ENCODE results near the gene CUBN. TPM values are rescaled to one million over a fixed set of nuclear protein-coding genes. Genes with fewer than 3 reads are reported as not detected.

CUBN gene
- total RNA-seq, 1 donor from 2014 or later: 0.89 TPM

DNA sequence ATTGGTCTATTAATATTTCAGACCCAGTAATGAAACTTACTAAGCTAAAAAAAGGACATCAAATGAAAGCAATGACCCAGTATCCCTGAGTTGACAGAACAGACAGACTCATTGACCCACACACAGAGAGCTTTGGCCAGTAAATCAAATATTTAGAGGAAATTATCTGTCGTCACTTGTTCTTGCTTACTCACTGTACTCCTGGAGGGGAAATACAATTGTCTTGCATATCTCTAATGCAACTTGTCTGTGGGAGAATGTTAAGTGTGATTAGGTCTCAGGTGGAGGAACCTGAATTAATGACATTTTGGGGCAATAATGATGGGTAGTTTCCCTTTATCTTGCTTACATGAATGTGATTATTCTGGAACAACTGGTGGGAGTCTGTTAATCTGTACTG, 80.4 kb downstream of the CUBN start:
- intact Hi-C loops (cut with micrococcal nuclease): no loop called here

DNA sequence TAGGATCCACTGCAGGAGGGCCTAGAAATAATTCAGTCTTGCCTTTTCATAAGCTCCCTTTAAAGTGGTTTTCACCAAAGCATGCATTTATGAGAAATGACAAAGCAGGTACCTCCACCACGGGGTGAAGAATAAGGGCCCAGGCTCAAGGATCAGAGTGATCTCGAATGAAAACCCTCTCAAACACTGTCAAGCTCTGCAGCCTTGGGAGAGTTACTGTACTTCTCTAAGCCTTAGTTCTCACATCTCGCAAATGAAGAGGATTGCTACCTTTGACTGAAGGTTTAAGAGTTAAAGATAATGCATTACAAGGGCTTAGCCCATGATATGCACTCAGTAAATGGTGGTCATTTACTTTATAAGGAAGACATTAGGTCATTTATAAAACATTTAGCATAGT, 81.7 kb downstream of the CUBN start:
- intact Hi-C loops (cut with micrococcal nuclease): no loop called here

DNA sequence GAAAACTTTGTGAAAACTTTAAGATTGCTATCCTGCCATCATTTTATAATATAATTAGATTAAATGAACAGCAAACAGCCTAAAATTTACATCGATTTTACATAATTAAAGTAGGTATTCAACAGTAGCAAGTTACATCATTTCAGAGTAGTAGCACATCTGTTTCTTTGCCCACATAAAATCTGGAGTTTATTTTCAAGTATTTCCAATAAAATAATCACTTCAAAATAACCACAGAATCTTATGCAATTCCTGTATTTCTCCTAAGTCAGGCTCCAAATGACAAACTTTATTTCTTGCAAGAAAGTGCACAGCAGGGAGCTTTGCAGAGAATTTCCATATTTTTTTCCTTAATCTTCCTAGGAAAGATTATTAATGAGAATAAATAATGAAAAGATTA, 82.6 kb downstream of the CUBN start:
- intact Hi-C loops (cut with micrococcal nuclease): no loop called here

DNA sequence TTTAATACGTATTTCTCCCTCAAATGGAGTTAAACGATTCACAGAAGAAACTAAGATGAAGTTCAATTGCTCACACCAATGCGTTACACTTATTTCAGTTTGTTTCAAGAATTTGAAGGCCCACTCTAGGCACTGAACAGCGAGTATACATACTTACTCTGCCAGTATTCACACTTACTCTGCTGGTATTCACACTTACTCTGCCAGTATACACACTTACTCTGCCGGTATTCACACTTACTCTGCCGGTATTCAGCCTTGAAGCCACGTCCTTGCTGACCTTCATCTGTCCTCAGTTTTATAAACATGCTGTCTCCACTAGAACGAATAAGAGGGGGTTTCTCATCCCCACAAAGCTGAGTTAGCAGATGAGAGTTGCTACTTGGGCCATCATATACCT, 86.0 kb downstream of the CUBN start:
- intact Hi-C loops (cut with micrococcal nuclease): no loop called here

DNA sequence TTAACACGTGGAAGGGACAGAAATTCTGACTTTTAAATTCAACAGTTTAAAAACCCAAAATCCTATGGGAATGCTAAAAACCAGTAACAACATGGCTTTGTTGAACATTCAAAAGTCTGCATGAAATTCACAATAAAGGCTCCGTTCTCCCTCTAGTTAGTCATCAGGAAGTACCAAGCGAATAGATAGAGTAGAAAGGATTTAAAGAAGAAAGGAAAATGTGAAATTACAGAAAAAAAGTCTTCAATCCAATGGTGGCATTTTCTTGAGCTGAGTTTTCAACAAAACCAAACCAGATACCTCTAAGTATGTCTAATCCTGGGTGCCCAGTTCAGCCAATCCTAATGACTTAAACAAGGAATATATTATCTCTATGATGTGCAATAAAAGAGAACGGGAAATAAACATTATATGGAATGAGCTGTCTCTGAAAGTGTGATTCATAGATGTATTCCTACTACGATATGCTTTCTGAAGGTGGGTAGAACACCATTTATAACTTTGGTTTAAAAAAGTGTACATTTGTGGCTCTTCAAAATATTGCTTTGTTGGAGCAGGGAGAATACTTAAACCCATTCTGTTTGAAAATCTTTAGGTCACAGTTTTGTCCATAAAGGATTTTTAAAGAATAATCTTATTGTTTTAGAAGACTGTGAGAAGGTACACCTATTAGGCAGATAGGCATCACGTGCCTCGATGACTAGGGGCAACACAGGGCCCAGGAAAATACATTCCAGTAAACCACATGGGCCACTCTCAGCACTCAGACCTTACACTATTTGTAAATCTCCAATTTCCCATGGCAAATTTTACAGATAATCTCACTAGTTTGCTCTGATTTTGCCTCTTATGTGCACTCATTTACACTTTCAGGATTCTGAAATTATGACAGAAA, 87.7 kb downstream of the CUBN start:
- intact Hi-C loops (cut with micrococcal nuclease): no loop called here

DNA sequence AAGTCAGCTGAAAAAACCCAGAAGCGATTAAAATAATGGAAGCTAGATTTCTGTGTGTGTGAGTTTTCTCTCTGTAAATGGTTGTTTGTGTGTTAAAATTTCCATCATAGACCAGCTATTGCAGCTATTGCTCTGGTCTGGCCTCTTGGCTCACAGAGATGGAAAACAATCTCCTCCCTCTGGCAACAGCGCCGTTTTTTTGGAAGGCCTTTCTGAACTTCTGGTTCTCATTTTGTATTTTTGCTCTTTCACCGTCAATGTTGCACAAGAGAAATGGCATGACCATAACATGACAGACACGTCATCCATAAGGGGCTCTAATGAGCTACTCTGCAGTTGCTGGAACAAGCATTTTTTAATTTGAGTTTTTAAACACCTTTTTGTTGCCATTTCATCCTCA, 91.0 kb downstream of the CUBN start:
- intact Hi-C loops (cut with micrococcal nuclease): no loop called here

DNA sequence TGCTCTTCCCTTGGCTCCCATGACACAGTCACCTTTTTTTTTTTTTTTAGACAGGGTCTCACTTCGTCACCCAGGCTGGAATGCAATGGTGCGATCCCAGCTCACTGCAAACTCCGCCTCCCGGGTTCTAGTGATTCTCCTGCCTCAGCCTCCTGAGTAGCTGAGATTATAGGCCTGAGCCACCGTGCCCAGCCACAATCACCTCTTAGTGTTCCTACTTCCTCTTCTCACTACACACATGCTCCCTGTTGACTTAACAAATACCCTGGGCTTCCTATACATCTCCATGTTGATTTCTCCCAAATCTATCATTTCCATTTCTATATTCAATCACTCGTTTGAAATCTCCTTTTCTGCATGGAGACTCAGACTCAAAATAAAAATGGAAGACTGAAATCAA, 91.7 kb downstream of the CUBN start:
- intact Hi-C loops (cut with micrococcal nuclease): no loop called here

DNA sequence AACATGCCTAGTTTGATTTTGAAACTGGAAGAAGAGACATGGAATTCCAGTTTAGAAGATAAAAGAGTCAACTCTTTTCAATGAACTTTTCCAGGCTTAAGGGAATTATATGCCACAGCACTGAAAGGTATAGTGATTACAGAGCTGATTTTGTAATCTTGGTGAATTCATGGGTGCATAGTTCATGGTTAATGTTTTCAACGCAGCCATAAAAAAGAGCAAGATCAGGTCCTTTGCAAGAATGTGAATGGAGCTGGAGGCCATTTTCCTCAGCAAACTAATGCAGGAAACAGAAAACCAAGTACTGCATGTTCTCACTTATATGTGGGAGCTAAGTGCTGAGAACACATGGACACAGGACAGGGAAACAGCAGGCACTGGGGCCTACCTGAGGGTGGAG, 94.2 kb downstream of the CUBN start:
- intact Hi-C loops (cut with micrococcal nuclease): no loop called here

DNA sequence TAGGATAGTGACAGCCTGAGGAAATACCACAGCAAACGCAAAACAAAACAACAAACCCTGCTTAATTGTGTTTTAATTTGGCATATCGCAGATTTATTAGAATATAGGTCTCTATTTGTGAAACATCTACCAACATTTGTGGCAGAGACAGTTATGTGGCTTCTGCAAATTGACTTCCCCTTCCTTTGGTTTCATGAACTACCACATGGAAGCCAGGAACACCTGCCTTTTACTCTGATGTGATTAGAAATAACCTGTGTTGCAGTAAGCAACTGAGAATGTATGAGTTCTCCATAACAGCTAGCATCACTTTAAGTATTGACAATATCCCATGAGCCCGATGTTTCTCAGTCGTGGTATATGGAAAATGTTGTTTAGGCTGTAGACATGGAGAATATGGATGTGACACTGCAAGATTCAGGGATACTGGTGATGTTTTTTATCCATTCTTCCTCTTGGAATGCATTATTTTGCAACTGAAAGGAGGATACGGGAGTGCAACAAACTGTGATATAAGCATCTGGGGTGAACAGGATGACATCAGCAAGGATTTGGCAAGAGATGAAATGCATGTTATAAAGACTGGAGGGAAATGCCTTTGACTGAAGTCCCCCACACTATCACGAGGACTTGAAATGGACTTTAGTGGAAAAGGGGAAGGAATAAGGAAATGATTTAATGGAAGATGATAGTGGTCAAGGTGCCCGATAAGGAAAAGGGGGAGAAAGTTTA, 95.9 kb downstream of the CUBN start:
- intact Hi-C loops (cut with micrococcal nuclease): no loop called here

DNA sequence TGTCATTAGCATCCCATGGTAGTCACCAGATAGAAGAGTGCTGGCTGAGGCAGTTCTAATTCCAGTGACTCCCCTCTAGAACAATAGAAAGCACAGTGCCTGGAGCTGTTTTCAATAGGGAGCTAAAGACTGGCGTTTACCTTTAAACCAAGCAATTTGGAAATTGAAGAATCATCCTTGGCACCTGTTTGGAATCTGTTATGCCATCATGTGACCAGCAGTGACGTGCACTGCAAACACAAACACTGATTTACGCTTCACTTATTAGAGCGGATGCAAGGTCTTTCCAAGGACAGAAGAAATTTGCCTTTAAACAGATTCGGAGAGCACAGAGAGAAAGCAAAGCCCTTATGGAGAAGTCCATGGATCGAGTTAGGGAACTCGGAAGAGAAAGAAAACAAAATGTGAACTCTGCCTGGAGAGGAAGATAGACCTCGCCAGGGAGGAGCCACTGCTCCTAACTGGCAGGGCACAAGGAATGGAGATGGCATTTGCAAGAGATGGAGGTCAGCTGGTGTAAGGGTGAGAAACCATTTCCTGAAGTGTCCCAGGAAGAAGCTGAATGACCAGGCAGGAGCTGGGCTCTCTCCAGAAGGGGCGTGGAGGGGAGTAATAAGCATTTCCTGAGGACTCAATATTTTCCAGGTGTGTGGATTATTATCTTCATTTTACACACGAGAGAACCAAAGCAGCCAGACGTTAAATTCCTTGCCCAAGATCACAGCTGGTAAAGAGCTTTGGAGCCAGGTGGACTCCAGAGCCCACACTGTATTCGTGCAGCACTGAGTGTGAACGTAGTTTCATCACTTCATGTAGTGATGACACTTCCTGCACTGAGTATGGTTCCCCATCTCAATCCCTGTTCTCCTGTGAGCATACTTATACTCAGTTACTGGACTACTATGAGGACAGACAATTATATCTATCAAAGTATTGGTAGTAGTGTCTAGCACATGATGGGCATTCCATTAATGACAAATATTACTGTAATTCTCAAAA, 97.7 kb downstream of the CUBN start:
- intact Hi-C loops (cut with micrococcal nuclease): no loop called here

DNA sequence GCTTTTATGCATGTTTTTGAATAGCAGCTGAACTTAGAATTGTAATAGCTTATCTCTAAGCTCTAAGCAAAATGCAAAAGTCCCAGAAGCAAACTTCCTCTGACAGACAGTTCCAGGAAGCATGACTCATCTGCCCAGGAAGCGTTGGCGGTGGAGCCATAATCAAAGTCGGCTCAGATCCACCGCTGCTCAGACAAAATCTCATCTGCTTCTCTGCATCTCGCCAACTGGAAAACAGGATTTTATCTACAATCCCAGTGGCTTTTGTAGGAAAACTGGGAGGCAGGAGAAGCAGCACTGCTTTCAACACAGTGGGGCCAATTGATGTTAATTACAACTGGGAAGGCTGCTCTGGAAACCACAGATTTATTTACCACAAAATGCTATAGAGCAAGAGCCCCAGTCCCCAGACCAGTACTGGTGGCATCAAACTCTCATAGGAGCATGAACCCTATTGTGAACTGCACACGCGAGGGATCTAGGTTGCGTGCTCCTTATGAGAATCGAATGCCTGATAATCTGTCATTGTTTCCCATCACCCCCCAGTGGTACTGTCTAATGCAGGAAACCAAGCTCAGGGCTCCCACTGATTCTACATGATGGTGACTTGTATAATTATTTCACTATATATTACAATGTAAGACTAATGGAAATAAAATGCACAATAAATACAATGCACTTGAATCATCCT, 99.9 kb downstream of the CUBN start:
- intact Hi-C loops (cut with micrococcal nuclease): loop anchor here (2.0 to 10.0 kb wide), 5 partner anchors 37 to 1625 kb away; partner anchors contain the start of genes ARL5B, MINDY3 and NSUN6

DNA sequence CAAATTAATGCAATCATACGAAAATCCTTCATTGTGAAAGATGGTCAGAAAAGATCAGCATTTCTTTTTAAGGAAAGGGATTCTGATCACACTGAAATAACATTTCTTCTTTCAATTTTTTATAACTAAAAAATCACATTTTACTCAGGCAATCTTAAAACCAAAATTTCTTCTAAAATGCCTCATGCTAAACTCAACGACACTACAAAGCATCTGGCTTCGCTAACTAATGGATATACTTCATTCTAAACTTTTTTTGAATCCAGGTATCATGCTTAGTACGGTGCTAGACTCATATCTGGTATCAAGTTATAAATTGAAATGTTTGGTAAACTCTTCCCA, 100.4 kb downstream of the CUBN start:
- intact Hi-C loops (cut with micrococcal nuclease): loop anchor here (2.0 to 10.0 kb wide), 5 partner anchors 38 to 1626 kb away; partner anchors contain the start of genes ARL5B, MINDY3 and NSUN6

DNA sequence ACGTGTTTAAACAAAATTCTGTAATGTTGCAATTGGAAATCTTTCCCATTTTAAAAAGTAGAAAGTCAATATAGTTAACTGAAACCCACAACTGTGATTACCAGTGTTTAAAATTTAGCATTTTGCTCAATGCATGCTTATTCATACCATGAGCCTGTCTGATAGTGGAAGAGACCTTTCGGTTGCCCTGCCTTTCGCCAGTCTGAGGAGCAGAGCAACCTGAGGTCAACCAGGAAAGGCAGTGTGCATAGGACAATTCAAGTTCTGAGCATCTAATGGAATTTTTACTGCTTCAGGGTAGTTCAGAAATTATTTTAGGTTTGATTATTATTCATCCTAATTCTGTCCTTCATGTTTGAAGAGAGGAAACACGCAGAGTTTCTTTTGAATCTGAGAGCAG, 100.8 kb downstream of the CUBN start:
- intact Hi-C loops (cut with micrococcal nuclease): loop anchor here (2.0 to 10.0 kb wide), 5 partner anchors 38 to 1626 kb away; partner anchors contain the start of genes ARL5B, MINDY3 and NSUN6

DNA sequence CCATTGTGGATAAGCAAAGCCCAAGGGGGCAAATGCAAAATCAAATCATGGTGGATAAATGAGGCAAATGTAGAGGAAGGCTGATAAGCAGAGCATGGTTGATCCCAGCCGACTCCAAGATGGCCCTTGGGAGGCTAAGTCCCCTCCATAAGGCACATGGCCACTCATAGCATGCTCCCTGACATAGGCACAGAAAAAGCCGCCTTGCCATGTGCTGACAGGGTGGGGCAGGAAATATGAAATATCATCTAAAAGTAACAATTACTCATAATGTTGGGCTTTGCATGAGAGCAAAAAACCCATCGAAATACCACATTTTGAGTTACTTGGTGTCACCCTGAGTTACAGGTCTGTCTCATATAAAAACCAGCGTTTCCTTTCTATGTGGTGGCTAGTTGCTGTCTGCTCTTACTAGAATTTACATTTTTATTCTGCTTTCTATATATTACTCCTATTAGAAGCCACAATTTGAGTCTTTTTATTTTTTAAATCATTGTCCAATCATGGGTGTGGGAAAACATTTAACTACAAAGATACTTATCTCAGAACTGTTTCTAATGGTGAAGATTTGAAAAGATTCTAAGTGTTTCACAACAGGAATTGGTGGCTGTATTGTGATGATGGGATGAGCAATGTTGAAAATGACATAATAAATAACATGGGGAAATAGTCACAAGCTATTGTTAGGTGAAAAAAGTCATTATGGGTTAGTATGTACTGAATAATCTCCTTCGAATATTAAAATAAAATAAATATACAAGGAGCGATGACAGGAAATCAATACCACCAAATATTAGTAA, 102.7 kb downstream of the CUBN start:
- intact Hi-C loops (cut with micrococcal nuclease): loop anchor here (1.0 to 10.0 kb wide), 5 partner anchors 125 to 1628 kb away; partner anchors contain the start of genes ARL5B, MINDY3 and NSUN6

DNA sequence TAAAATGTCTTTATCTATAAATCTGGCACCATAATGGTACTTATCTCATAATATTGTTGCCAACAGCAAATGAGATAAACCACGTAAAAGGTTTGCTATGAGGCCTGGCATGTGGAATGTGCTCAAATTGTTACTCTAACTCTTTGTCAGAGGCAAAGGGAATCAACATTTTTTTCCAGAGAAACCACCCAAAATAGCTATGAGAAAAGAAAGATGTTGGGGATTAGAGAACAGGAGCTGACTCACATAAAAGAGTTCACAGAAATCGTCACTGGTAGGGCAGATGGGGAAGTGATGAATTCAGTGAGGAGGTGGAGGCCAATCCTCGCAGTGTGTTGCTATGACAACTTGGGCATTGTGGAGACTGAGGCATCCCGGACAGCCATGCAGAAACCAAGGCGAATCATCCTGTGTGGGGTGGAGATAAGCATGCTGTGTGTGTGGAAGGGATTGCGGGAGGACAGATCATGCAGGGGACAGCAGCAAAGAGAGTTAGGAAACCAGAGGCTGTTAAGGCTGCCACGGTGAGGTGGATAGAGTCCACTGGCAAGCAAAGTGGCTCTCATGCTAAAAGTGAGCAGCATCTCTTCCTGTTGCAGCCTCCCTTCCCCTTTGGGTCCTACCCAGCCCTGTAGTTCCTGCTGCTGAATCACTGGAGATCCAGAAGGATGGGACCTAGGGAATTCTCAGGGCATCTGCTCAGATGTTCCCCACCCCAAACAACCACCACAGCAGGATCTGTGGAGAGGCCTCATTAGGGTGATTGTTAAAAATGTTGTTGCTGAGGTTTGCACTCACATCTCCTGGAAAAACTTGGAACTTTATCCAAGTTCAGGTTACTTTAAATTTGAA, 103.9 kb downstream of the CUBN start:
- intact Hi-C loops (cut with micrococcal nuclease): loop anchor here (1.0 to 10.0 kb wide), 5 partner anchors 123 to 1629 kb away; partner anchors contain the start of genes ARL5B, MINDY3 and NSUN6

DNA sequence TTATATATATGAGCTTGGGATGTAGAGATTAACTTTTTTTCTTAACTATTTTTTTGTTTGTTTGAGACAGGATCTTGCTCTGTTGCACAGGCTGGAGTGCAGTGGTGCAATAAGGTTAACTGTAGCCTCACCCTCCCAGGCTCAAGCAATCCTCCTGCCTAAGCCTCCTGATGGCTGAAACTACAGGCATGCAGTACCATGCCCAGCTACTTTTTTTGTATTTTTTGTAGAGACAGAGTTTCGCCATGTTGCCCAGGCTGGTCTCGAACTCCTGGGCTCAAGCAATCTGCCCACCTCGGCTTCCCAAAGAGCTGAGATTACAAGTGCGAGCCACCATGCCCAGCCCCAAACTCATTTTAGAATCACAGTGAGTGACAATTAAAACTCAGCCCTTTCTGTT, 105.2 kb downstream of the CUBN start:
- intact Hi-C loops (cut with micrococcal nuclease): loop anchor here (10.0 kb wide), 2 partner anchors 1160 to 1630 kb away; partner anchors contain the start of genes ARL5B, MINDY3 and NSUN6

DNA sequence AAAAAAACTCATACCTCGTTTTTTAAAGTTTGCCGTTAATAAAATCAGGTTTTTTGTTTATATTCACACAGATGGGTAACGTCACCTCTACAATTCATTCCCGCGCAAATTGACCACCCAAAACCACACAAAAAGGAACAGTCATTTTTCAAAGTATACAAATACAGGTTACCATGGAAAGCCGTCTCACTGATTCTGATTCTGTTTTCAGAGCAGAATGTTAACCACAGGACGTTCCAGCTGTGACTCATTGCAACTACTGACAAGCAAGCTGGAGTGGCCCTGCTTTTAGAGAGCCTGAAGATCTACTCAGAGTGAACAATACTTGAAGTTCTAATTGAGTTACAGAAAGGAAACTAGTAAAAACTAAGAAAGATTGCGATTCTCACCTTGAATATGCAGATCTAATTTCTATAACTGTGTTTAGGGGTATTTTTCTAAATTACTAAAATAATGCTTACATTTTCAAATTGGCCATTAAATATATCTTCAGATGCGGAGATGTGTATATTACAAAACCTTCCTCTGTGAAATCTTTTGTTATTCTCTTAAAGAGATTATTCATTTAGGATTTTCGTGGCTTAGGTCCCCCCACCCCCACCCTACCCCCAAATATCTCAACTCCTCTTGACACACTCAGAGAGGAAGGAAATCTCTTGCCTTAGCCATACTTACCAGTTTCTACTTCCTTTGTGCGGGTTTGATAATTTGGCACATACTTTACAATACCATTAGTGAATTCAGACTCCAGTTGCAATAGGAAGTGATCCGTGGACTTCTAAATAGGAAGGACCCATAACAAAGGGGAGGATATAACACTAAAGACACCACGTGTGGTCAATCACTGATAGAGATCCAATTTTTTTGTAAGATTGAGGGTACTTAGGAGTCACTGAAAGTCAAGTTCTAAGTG, 106.0 kb downstream of the CUBN start:
- intact Hi-C loops (cut with micrococcal nuclease): loop anchor here (1.0 to 10.0 kb wide), 8 partner anchors 20 to 1631 kb away; partner anchors contain the start of genes ARL5B, MINDY3, NSUN6 and RSU1
